ENCODE measurements around the gene ACAT2.
"Not testable (repeated sequence)": the region's sequence is repeated elsewhere in the genome, so short reads cannot be mapped to it uniquely, and the experiment has no call there.

ACAT2 gene

GRCh38 chr6:159813781-159814180 is 51.9 kb downstream of the ACAT2 start:
- no peak for DNase-seq (ENCODE audit: low read depth)

DNA sequence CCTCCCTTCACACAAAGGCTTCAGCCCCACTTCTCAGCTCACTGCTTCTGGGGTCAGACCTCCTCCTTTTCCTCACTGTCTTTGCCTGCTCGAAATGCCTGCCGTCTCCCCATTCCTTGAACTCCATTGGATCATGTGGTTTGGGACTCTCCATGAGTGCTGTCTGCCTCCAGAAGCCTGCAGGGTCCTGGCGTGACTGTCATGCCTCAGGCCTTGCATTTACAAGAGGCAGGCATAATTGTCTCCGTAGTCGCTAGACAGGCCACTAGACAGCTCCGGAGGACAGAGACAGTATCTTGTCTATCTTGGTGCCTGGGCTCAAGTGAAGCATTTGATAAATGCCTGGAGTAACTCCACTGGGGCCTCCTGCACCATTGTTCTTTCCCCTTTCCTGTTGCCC is 53.6 kb downstream of the ACAT2 start:
- no peak for DNase-seq (ENCODE audit: low read depth)

GRCh38 chr6:159816775-159817174 is 54.9 kb downstream of the ACAT2 start:
- not testable (repeated sequence) for DNase-seq (ENCODE audit: low read depth)

DNA sequence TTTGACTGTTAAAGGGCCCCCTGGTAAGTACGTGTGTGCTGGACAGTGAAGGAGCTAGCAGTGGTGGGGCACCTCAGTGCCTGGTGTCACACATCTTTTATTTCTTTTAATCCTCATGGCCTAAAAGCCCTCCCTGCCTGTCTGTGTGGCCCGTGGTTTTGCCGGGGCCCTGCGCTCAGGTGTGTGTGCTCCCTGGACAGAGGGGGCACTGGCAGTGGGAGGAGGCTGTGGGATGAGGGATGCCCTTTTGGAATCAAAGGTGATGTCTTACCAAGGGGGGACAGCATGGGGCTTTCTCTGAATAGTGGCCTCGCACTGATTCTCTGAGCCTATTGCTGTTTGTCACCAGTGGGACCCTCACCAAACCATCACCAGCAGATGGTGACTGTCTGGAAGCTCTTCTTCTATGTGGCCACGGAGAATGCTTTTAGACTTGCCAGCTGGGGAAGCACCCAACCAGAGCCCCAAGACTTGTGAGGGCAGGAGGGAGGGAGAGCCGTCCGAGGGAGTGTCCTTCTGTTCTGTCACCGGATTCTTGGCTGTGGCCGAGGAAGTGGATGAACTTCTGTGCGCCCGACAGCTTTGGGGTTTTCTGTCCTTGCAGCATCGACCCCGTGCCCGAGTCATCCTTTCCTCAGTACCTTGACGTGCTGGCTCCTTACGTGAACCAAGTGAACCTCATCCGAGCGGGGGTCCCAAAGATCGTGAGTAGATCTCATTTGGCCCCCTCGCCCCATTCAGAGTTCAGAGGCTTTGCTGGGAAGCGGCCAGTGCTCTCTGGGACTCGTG is 56.3 kb downstream of the ACAT2 start:
- DNase-seq (ENCODE audit: low read depth): no peak

- no peak for DNase-seq (ENCODE audit: low read depth)
Measured at GRCh38 chr6:159819098-159819497, 57.3 kb downstream of the ACAT2 start.

GRCh38 chr6:159819932-159820640 is 58.2 kb downstream of the ACAT2 start:
- no peak for DNase-seq (ENCODE audit: low read depth)

GRCh38 chr6:159821122-159821521 is 59.3 kb downstream of the ACAT2 start:
- DNase-seq (ENCODE audit: low read depth): no peak

- DNase-seq (ENCODE audit: low read depth): no peak
Measured at GRCh38 chr6:159821726-159822125, 59.9 kb downstream of the ACAT2 start.

DNA sequence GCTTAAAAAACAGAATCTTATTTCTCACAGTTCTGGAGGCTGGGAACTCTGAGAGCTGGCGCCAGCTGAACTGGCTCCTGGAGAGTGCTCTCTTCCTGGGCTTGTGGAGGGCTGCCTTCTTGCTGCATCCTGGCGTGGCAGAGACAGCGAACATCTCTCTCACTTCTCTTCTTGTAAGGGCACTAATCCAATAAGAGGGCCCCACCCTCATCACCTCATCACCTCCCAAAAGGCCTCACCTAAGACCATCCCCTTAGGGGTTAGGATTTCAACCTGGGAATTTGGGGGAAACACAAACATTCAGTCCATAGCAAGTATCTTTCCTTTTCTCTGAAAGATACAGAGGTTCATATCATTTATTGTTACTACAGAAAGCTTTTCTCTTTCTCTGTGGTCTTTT is 62.1 kb downstream of the ACAT2 start:
- no peak for DNase-seq (ENCODE audit: low read depth)

DNA sequence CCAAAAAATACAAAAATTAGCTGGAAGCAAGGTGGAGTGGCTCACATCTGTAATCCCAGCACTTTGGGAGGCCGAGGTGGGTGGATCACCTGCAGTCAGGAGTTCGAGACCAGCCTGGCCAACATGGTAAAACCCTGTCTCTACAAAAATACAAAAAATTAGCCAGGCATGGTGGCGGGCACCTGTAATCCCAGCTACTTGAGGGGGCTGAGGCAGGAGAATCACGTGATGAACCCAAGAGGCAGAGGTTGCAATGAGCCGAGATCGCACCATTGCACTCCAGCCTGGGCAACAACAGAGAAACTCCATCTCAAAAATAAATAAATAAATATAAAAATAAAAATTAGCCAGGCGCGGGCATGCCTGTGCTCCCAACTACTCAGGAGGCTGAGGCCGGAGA is 62.8 kb downstream of the ACAT2 start:
- not testable (repeated sequence) for DNase-seq (ENCODE audit: low read depth)

DNA sequence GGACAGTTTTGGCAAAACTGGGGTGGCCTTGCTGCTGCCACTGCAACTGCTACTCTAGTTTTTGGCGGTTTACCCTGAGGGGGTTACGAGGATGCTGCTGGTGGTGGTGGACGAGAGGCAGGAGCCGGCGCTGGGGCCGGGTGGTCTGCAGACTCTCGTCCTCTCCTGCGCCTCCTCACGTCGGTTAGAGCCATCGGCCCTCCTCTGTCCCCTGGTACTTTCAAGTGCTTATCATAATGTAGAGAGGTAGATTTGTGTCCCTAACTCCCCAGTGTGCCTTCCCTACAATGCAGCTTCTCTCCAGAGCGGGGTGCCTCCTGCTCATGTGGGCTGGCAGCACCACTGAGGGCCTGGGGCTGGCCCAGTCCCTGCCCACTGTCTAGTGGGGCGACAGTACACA is 64.2 kb downstream of the ACAT2 start:
- DNase-seq (ENCODE audit: low read depth): no peak

- DNase-seq (ENCODE audit: low read depth): no peak
Measured at GRCh38 chr6:159826968-159827647, 65.3 kb downstream of the ACAT2 start.

DNA sequence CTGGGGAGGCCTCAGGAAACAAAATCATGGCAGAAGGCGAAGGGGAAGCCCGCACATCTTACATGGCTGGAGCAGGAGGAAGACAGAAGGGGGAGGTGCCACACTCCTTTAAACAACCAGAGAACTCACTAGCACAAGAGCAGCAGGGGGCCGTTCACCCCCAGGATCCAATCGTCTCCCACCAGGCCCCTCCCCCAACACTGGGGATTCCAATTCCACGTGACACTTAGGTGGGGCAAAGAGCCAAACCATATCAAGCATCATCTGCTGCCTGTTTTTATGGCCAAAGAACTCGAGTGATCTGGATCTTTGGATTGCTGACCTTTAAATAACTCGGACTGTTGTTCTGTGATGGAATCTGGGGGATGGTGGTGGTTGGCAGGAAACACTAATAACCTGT is 66.2 kb downstream of the ACAT2 start:
- DNase-seq (ENCODE audit: low read depth): no peak
